ENCODE results near the gene SGSH.

SGSH gene

DNA sequence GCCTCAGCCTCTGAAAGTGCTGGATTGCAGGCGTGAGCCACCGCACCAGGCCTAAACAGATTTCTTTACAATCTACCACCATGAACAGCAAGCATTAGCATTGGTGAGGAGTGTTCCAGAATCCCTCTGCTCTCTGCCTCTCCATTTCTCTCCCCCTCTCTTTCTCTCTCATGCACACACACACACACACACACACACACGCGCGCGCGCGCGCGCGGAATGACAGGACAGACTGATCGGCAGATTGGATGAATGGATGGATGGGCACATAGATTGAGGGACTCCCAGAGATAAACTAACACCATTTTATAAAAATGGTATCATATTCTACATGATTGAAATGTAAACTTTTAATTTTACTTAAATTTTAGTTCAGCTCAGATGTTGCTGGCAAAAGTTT is 47.0 kb downstream of the SGSH start:
- in situ Hi-C loops (cut with HindIII; ENCODE audit: low sequenced_read_pairs), result no loop called here
- TF ChIP-seq, protein P1, sequence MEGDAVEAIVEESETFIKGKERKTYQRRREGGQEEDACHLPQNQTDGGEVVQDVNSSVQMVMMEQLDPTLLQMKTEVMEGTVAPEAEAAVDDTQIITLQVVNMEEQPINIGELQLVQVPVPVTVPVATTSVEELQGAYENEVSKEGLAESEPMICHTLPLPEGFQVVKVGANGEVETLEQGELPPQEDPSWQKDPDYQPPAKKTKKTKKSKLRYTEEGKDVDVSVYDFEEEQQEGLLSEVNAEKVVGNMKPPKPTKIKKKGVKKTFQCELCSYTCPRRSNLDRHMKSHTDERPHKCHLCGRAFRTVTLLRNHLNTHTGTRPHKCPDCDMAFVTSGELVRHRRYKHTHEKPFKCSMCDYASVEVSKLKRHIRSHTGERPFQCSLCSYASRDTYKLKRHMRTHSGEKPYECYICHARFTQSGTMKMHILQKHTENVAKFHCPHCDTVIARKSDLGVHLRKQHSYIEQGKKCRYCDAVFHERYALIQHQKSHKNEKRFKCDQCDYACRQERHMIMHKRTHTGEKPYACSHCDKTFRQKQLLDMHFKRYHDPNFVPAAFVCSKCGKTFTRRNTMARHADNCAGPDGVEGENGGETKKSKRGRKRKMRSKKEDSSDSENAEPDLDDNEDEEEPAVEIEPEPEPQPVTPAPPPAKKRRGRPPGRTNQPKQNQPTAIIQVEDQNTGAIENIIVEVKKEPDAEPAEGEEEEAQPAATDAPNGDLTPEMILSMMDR (IDR thresholded peaks at IDR 0.05; ENCODE audit: low read depth, low read length, missing control alignments), result no peak

DNA sequence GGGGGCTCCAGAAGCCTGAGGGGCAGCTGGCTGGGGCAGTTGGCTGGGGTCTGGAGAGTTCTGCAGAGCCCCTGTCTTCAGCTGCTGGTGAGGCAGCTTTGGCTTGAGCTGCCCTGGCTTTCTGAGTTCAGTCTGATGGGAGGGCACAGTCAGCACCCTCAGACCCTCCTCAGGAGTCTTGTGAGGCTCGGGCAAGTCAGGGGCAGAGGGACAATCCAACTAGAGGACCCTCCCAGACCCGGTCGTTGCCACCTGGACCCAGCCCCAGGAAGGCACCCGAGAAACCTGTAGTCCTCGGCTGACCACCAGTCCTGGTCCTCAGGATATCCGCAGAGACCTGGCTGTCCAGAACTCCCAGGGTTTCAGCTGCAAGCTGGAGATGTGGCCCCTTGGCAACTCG is 48.5 kb downstream of the SGSH start:
- in situ Hi-C loops (cut with HindIII; ENCODE audit: low sequenced_read_pairs), result no loop called here
- H3K4me3 ChIP-seq (ENCODE audit: low read depth, low read length), result no peak overlapping the region
- DNase-seq (ENCODE audit: low read depth), result no peak
- TF ChIP-seq, protein P1 (IDR thresholded peaks at IDR 0.05; ENCODE audit: low read depth, low read length, missing control alignments), result no peak

More for the DNA sequence above, 47.0 kb downstream of the SGSH start:
- DNase-seq (ENCODE audit: low read depth), result no peak
- no peak overlapping the region for H3K4me3 ChIP-seq (ENCODE audit: low read depth, low read length)

DNA sequence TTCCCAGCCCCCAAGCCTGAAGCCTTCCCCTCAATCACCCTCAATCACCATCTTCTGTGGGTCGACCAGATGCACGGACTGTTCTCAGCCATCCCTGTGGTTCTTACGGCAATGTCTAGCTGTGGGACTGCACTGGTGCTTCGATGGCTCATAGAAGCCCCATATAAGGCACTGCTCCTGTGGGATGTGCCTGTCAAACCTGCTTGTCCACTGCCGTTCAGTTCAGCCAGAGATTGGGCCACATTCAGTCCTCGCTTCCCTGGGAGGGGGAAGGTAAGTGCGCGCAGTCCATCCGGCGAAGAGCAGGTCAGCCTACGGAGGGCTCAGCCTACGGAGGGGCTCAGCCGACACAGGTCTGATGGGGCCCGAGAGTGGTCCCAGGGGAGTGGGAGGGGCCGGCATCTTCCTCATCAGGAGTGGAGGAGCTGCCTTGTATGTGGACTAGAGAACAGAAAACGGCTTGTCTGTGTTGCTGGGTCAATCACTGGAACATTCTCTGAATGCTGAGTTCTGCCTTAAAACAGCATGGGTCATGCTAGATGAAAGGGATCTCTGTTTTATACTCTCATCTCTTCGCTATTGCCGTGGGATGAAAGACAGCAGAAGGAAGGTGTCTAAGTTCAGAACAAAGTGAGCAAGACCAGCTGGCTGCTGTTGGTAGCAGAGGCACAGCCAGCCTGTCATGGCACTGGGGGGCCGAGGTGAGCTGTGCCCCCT is 50.2 kb downstream of the SGSH start, which contains the start of gene CARD14:
Gene CARD14, plus strand, starts transcription at position 247 of the 717 bp plus-strand sequence. CDS start 11,409 bp downstream, outside the sequence.
- in situ Hi-C loops (cut with HindIII; ENCODE audit: low sequenced_read_pairs), result loop anchor here (5.0 kb wide), 1 partner anchor 78 kb away; no protein-coding TSS in a partner anchor
- no peak within 1 kb of the TSS for H3K4me3 ChIP-seq (ENCODE audit: low read depth, low read length)
- no peak for DNase-seq (ENCODE audit: low read depth)
- TF ChIP-seq, protein P1 (IDR thresholded peaks at IDR 0.05; ENCODE audit: low read depth, low read length, missing control alignments), result no peak

DNA sequence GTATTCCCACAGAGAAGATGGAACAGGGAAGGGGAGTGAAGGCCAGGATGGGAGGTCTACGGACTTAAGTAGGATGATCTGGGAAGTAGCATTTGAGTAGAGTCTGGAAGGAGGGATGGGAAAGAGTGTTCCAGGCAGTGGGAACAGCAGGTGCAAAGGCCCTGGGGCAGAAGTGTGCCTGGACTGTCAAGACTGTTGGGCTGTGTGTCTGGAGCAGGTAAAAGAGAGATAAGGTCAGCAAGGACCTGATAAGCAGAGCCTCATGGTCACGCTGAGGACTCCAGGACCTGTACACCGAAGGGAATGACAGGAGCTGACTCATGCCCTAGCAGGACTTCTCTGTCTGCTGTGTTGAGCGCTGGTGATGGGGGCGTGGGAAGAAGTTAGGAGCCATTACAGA is 51.0 kb downstream of the SGSH start:
- TF ChIP-seq, protein P1 (IDR thresholded peaks at IDR 0.05; ENCODE audit: low read depth, low read length, missing control alignments), result no peak
- H3K4me3 ChIP-seq (ENCODE audit: low read depth, low read length), result no peak overlapping the region
- no peak for DNase-seq (ENCODE audit: low read depth)
- in situ Hi-C loops (cut with HindIII; ENCODE audit: low sequenced_read_pairs), result loop anchor here (5.0 kb wide), 1 partner anchor 77 kb away; no protein-coding TSS in a partner anchor

DNA sequence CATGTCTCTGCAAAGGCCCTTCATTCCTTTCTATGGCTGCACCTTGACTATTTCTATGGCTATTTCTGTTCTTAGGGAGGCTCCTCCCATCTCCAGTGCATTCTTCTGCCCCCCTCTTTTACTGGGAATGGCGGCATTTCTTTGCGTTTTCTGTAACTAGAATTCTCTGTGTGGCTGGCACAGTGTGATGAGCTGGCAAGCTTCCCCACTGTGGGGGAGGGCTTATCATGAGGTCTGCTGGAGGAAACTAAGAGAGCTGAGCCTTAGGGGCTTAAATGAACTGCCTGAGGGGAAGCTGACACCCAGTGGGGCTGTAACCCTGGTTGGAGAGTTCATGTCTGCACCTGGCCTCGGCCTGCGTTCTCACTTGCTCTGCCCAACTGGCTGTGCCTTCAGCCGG is 51.8 kb downstream of the SGSH start:
- no peak for DNase-seq (ENCODE audit: low read depth)
- no peak overlapping the region for H3K4me3 ChIP-seq (ENCODE audit: low read depth, low read length)
- in situ Hi-C loops (cut with HindIII; ENCODE audit: low sequenced_read_pairs), result loop anchor here (5.0 kb wide), 1 partner anchor 76 kb away; no protein-coding TSS in a partner anchor
- TF ChIP-seq, protein P1 (IDR thresholded peaks at IDR 0.05; ENCODE audit: low read depth, low read length, missing control alignments), result no peak

DNA sequence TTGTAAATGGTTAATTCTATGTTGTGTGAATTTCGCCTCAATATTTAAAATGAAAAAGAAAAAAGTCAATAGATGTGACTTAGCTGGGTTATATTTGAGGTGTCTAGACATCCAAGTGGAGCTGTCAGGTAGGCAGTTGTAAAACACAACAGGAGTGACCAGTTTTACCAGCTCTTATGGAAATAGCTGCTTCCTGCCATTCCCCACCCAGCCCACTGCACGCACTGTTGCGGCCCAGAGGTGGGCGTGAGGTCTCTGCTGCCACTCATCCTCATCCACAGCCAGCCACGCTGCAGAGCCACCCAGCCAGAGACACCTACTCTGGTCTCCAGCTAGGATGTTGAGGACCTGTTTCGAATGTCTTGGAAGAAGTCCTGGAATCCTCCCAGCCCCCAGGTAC is 53.7 kb downstream of the SGSH start:
- in situ Hi-C loops (cut with HindIII; ENCODE audit: low sequenced_read_pairs), result loop anchor here (5.0 kb wide), 1 partner anchor 74 kb away; no protein-coding TSS in a partner anchor
- TF ChIP-seq, protein P1 (IDR thresholded peaks at IDR 0.05; ENCODE audit: low read depth, low read length, missing control alignments), result no peak
- DNase-seq (ENCODE audit: low read depth), result no peak
- H3K4me3 ChIP-seq (ENCODE audit: low read depth, low read length), result no peak overlapping the region

All from astrocyte of the cerebellum (primary cell).